Heart right ventricle (tissue), 16 donors: ENCODE measurements around the gene KLF16. TPM values are rescaled to one million over a fixed set of nuclear protein-coding genes. Genes with fewer than 3 reads are reported as not detected.

Source experiments
- ATAC-seq, 8 donors: fragments of 200-7000 bp; cut with Tn5 transposase; one replicate each; pipeline ENCODE4 v1.9.1; 2020; ENCODE audit warnings: mild to moderate bottlenecking in 8 of 8, moderate library complexity in 8 of 8, moderate number of reproducible peaks in 1 of 8
- DNase-seq, 2 donors: peaks; one replicate each; pipeline ENCODE4 v3.0.0-alpha.2; 2020
- H3K27ac ChIP-seq, 10 donors: fragments of 200-600 bp; sonication (generic) in 2 of 10; one replicate each; pipeline versions ENCODE4 v1.5.0 to v1.8.0; 2020 to 2022; ENCODE audit warnings: mild to moderate bottlenecking in 3 of 10
- H3K27me3 ChIP-seq, 7 donors: fragments of 200-600 bp; one replicate each; pipeline ENCODE4 v1.8.0; 2021 to 2022; ENCODE audit warnings: mild to moderate bottlenecking in 2 of 7
- H3K36me3 ChIP-seq, 9 donors: fragments of 200-600 bp; sonication (generic) in 1 of 9; one replicate each; pipeline versions ENCODE4 v1.5.0 to v1.8.0; 2020 to 2022; ENCODE audit warnings: mild to moderate bottlenecking in 2 of 9
- H3K4me1 ChIP-seq, 9 donors: fragments of 200-600 bp; sonication (generic) in 1 of 9; one replicate each; pipeline versions ENCODE4 v1.5.0 to v1.8.0; 2020 to 2022; ENCODE audit warnings: mild to moderate bottlenecking in 4 of 9
- H3K4me3 ChIP-seq, 10 donors: fragments of 200-600 bp; sonication (generic) in 2 of 10; one replicate each; pipeline versions ENCODE4 v1.5.0 to v1.8.0; 2020 to 2022; ENCODE audit warnings: mild to moderate bottlenecking in 7 of 10, moderate library complexity in 2 of 10
- H3K9me3 ChIP-seq, 11 donors: fragments of 200-600 bp in 10 of 11; sonication (generic) in 2 of 11; one replicate each; pipeline versions ENCODE4 v1.5.0 to v1.8.0; 2013 to 2022; ENCODE audit warnings: mild to moderate bottlenecking in 2 of 11, control low read depth in 1 of 11, moderate library complexity in 1 of 11
- CTCF ChIP-seq, 9 donors: fragments of 200-600 bp; sonication (generic) in 2 of 9; IDR thresholded peaks; one replicate each; pipeline versions ENCODE4 v1.5.0 to v1.8.0; 2021 to 2022; ENCODE audit warnings: antibody characterized with exemption in 9 of 9, mild to moderate bottlenecking in 5 of 9, moderate library complexity in 1 of 9
- WGBS, 2 donors: extraction: QIAGEN DNeasy Blood & Tissue Kit; methylation state at CpG; one replicate each; pipeline ENCODE4 v1.1.7; 2013; ENCODE audit warnings: inconsistent platforms in 1 of 2; 5-methylcytosine and 5-hydroxymethylcytosine counted together
- intact Hi-C, 10 donors: fragments of 100-400 bp; cut with DNase I; formaldehyde crosslinking; loops; one replicate each; pipeline versions ENCODE4 v1.11.1 to v1.14.2; 2022
- polyA plus RNA-seq, 2 donors: library from polyadenylated mRNA; stranded (reverse); fragments of 200-250 nt; gene quantifications; one replicate each; pipeline ENCODE4 v1.2.3, GENCODE V29; 2013
- total RNA-seq, 10 donors: library from RNA; stranded (reverse); fragmentation: NEBNext Ultra II Directional in 3 of 10; extraction: Animal tissue kit (Norgen Biotek cat#: 25700) in 3 of 10; gene quantifications; one replicate each; pipeline versions ENCODE4 v1.2.1 to v1.2.4, GENCODE V29; 2021 to 2023
- donor health status: Arrhythmogenic right ventricular cardiomyopathy.
- donor health status: ischemic (EF 13 %, LVEDD 7.1; RV severe dilation, severe dysfunction).
- donor health status: healthy with polysubstance abuse.
- donor health status: DM: no; HTN: yes; CAD: no.
- donor health status: DM: no; HTN: no; CAD: no.
- donor health status: ischemic (EF 25% LVEDD 6.9; RV normal size, moderate dysfunction).
- donor health status: ischemic (EF 25% LVEDD 5.7; RV mildly dilated, moderate dysfunction).
- donor health status: healthy.
- donor health status: DM: yes; HTN: yes; CAD: no.
- donor health status: Ischemic cardiomyopathy.
- donor health status: ischemic (EF 35%, LVEDD 5.7; RV mildly dilated, moderate dysfunction).
- donor health status: nonischemic (EF 11% LVEDD 7.7; RV severe dilation, severe dysfunction).
- donor health status: DM: yes; HTN: yes; CAD: no.
- donor health status: PGD.
- donor health status: ischemic (EF 29% LVEDD 5.4; RV normal size, mild dysfunction).
- donor health status: nonischemic (EF 23%, LVEDD 6.1; RV moderate dilation, normal function).

KLF16 gene
- total and polyA plus RNA-seq, 12 donors = 4.0 to 13.4 (median 7.6) TPM

- WGBS, 2 donors = 85 to 88% methylated on average over 20 to 22 of the region's 22 CpGs
Observed at GRCh38 chr19:1843116-1843515, 20.3 kb downstream of the KLF16 start.

GRCh38 chr19:1841209-1841924 is 22.0 kb downstream of the KLF16 start:
- peak in 6 of 8 donors; percentile 3 to 29 (median 18) for ATAC-seq
- Histone ChIP-seq H3K27me3 (no peaks in the 10 kb centered on the region), H3K36me3 (peaks cover 0 to 33% (median 0%) of the 10 kb centered on the region in 9 donors), H3K9me3 (no peaks in the 10 kb centered on the region), H3K4me1 (peaks cover 15 to 94% (median 86%) of the 10 kb centered on the region in 9 donors), H3K27ac (peak overlapping the region in 9 of 10 donors; percentile 53 to 84 (median 77)), H3K4me3 (peak overlapping the region in 9 of 10 donors; percentile 22 to 55 (median 49))
- 49 to 64% methylated on average over 35 of the region's 35 CpGs for WGBS, 2 donors
- intact Hi-C loops = no loop called here
- no peak for TF ChIP-seq CTCF (IDR thresholded peaks at IDR 0.05)
- DNase-seq = no peak

More at GRCh38 chr19:1843116-1843515, 20.3 kb downstream of the KLF16 start:
- no peak for DNase-seq
- Histone ChIP-seq H3K4me1 (peaks cover 20 to 91% (median 83%) of the 10 kb centered on the region in 9 donors), H3K9me3 (no peaks in the 10 kb centered on the region), H3K4me3 (no peak overlapping the region), H3K27ac (peak overlapping the region in 2 of 10 donors; percentile 4 to 24), H3K27me3 (no peaks in the 10 kb centered on the region), H3K36me3 (peaks cover 0 to 35% (median 0%) of the 10 kb centered on the region in 9 donors)
- intact Hi-C loops = no loop called here
- no peak for ATAC-seq
- TF ChIP-seq CTCF (IDR thresholded peaks at IDR 0.05) = no peak

- peak overlapping the region in 9 of 10 donors; percentile 22 to 55 (median 49) for H3K4me3 ChIP-seq
- 41 to 47% methylated on average over 22 of the region's 22 CpGs for WGBS, 2 donors
- H3K4me1 ChIP-seq = peaks cover 13 to 94% (median 80%) of the 10 kb centered on the region in 9 donors
- peaks cover 0 to 31% (median 0%) of the 10 kb centered on the region in 9 donors for H3K36me3 ChIP-seq
- H3K9me3 ChIP-seq = no peaks in the 10 kb centered on the region
- H3K27ac ChIP-seq = peak overlapping the region in 9 of 10 donors; percentile 53 to 84 (median 77)
- ATAC-seq (peak in 7 of 8 donors; percentile 59 to 86 (median 81)), DNase-seq (peak; percentile 57 to 69)
- no peaks in the 10 kb centered on the region for H3K27me3 ChIP-seq
- TF ChIP-seq CTCF (IDR thresholded peaks at IDR 0.05) = no peak
- intact Hi-C loops = no loop called here
Observed at GRCh38 chr19:1840541-1841115, 22.8 kb downstream of the KLF16 start.

- 60 to 67% methylated on average over 25 of the region's 25 CpGs for WGBS, 2 donors
- Histone ChIP-seq H3K36me3 (peaks cover 0 to 26% (median 0%) of the 10 kb centered on the region in 9 donors), H3K4me3 (peak overlapping the region in 5 of 10 donors; percentile 31 to 55 (median 49)), H3K9me3 (no peaks in the 10 kb centered on the region), H3K4me1 (peaks cover 13 to 91% (median 74%) of the 10 kb centered on the region in 9 donors), H3K27me3 (no peaks in the 10 kb centered on the region), H3K27ac (peak overlapping the region in 9 of 10 donors; percentile 47 to 84 (median 77))
- DNase-seq = no peak
- intact Hi-C loops = no loop called here
- TF ChIP-seq CTCF (IDR thresholded peaks at IDR 0.05) = no peak
- peak in 1 of 8 donors; percentile 10 for ATAC-seq
Observed at GRCh38 chr19:1839658-1840540, 23.5 kb downstream of the KLF16 start.
